Activated effector memory CD4-positive, alpha-beta T cell treated with anti-CD3 and anti-CD28 coated beads, Interleukin-2, amount 50 U/mL, for 16 hours (primary cell): Measurements from ENCODE around the gene HBG1.

Experiments
- DNase-seq: peaks from one replicate; pipeline ENCODE4 v3.0.0-alpha.2; 2020

The HBG1 gene

DNA sequence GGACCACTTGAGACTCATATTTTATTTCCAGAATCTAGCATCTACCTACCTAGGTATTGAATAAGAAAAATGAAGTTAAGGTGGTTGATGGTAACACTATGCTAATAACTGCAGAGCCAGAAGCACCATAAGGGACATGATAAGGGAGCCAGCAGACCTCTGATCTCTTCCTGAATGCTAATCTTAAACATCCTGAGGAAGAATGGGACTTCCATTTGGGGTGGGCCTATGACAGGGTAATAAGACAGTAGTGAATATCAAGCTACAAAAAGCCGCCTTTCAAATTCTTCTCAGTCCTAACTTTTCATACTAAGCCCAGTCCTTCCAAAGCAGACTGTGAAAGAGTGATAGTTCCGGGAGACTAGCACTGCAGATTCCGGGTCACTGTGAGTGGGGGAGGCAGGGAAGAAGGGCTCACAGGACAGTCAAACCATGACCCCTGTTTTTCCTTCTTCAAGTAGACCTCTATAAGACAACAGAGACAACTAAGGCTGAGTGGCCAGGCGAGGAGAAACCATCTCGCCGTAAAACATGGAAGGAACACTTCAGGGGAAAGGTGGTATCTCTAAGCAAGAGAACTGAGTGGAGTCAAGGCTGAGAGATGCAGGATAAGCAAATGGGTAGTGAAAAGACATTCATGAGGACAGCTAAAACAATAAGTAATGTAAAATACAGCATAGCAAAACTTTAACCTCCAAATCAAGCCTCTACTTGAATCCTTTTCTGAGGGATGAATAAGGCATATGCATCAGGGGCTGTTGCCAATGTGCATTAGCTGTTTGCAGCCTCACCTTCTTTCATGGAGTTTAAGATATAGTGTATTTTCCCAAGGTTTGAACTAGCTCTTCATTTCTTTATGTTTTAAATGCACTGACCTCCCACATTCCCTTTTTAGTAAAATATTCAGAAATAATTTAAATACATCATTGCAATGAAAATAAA, 24.8 kb downstream of the HBG1 start:
- DNase-seq = no peak

- no peak for DNase-seq
Observed at GRCh38 chr11:5223686-5224085, 26.0 kb downstream of the HBG1 start.

DNA sequence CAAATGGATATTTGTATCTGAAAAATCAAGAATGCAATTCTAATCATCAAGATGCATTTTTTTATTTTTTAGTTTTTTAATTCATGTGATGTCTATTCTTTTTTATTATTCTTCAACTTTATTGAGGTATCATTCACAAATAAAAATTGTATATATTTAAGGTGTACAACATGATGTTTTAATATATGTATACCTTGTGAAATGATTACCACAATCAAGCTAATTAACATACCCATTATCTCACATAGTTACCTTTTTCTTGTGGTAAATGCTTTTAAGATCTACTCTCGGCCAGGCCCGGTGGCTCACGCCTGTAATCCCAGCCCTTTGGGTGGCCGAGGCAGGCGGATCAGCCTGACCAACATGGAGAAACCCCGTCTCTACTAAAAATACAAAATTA, 26.5 kb downstream of the HBG1 start:
- DNase-seq = no peak

DNA sequence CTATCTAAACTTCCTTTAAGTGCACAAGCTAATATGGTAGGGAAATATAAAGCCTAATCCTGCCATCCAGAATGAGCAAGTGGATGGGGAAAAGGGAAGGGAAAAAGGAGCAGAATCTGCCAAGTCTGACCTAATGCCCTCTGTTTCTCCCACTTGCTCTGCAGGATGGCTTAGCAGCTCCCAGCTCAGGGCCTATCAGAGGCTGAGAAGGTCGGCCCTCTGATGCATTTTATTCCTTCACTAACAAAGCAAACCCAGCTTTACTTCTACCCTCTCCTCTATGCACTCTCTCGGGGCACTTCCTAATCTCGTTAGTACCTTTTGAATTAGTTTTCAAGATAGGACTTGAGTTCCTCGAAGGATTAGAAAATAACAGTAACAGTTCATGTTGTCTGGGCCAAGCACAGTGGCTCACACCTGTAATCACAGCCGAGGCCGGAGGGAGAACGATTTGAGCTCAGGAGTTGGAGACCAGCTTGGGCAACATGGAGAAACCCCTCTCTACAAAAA, 39.2 kb downstream of the HBG1 start:
- DNase-seq = no peak

DNA sequence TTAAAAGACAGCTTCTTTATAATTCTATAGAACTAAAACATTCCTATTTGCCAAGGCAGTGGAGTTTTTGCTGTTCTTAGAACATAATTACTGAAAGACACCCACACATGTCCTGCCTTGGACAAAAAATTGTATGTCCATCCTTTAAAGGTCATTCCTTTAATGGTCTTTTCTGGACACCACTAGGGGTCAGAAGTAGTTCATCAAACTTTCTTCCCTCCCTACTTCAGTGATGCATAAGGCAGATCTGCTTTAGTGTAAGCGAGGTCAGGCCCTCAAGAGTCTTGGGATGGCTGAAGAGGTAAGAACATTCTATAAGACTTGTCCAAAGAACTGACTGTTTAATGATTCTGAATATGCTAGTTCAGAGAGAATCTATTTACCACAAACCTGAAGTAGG, 44.9 kb downstream of the HBG1 start:
- no peak for DNase-seq

DNA sequence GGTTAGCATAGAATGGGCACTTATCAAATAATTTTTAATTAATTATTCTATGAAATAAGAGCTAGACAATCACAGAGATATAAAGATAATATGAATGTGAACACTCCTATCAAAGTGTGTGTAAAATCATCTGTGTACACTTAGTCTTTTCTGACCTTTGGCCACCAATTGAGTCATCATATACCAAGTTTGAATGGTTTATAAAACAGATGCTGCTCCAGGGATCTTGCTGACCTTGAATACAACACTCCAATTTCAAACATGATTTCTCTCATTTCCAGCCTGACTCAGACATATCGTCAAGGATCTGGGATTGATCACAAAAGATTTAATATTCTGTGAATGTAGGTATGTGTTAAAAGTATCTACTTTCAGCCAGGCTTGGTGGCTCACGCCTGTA, 46.3 kb downstream of the HBG1 start:
- no peak for DNase-seq

GRCh38 chr11:5200582-5200981, 49.1 kb downstream of the HBG1 start, which contains the start of gene OR51V1:
Gene OR51V1, minus strand, starts transcription at chr11:5200682. Its CDS starts 0 bp downstream, at chr11:5200682.
- no peak for DNase-seq

GRCh38 chr11:5198285-5198684, 51.4 kb downstream of the HBG1 start:
- no peak for DNase-seq
